SK-N-SH treated with all-trans-retinoic acid at 6 μM for 48 hours (cell line): ENCODE results near the gene TBC1D2B.

ENCODE experiments used
- ATAC-seq: fragments of 200-7000 bp; cut with Tn5 transposase; 3 replicates; pipeline ENCODE4 v1.9.1; 2020; ENCODE audit warnings: mild to moderate bottlenecking, moderate library complexity
- ARNTL ChIP-seq: fragments of 450-650 bp; formaldehyde crosslinking; IDR thresholded peaks from 2 replicates; pipeline ENCODE4 v1.5.0; 2020; ENCODE audit warnings: low read depth, mild to moderate bottlenecking, moderate library complexity, borderline replicate concordance
- BACH2 ChIP-seq: fragments of 250-450 bp; sonication (Bioruptor Pico); IDR thresholded peaks from 2 replicates; pipeline ENCODE4 v1.9.0; 2021; ENCODE audit warnings: mild to moderate bottlenecking, borderline replicate concordance
- CSDC2 ChIP-seq: fragments of 250-450 bp; sonication (Bioruptor Pico); IDR thresholded peaks from 2 replicates; pipeline ENCODE4 v1.5.0; 2020; ENCODE audit warnings: mild to moderate bottlenecking, moderate library complexity
- ESRRG ChIP-seq: fragments of 250-450 bp; sonication (Bioruptor Pico); IDR thresholded peaks from 2 replicates; pipeline ENCODE4 v1.6.1; 2021; ENCODE audit warnings: mild to moderate bottlenecking
- GLIS3 ChIP-seq: fragments of 250-450 bp; sonication (Bioruptor Pico); IDR thresholded peaks from 2 replicates; pipeline ENCODE4 v1.5.0; 2020; ENCODE audit warnings: mild to moderate bottlenecking, moderate library complexity
- ISL1 ChIP-seq: fragments of 250-450 bp; sonication (Bioruptor Pico); IDR thresholded peaks from 2 replicates; pipeline ENCODE4 v2.1.2; 2022; ENCODE audit warnings: mild to moderate bottlenecking, moderate library complexity
- OSR1 ChIP-seq: fragments of 250-450 bp; sonication (Bioruptor Pico); IDR thresholded peaks from 2 replicates; pipeline ENCODE4 v1.8.0; 2022; ENCODE audit warnings: moderate library complexity, mild to moderate bottlenecking, inconsistent platforms
- PPARA ChIP-seq: fragments of 250-450 bp; sonication (Bioruptor Pico); IDR thresholded peaks from 2 replicates; pipeline ENCODE4 v1.5.0; 2020; ENCODE audit warnings: mild to moderate bottlenecking, borderline replicate concordance
- RARB ChIP-seq: fragments of 250-450 bp; sonication (Bioruptor Pico); IDR thresholded peaks from 2 replicates; pipeline ENCODE4 v1.8.0; 2021; ENCODE audit warnings: mild to moderate bottlenecking, moderate library complexity
- SNAI2 ChIP-seq: fragments of 250-450 bp; sonication (Bioruptor Pico); IDR thresholded peaks from 2 replicates; pipeline ENCODE4 v1.5.0; 2020; ENCODE audit warnings: mild to moderate bottlenecking, moderate library complexity
- TCF4 ChIP-seq: fragments of 250-450 bp; sonication (Bioruptor Pico); IDR thresholded peaks from 2 replicates; pipeline ENCODE4 v1.8.0; 2021; ENCODE audit warnings: mild to moderate bottlenecking, moderate library complexity, borderline replicate concordance
- TOX ChIP-seq: fragments of 250-450 bp; sonication (Bioruptor Pico); IDR thresholded peaks from 2 replicates; pipeline ENCODE4 v1.8.0; 2021; ENCODE audit warnings: mild to moderate bottlenecking, moderate library complexity, borderline replicate concordance
- ZC3H10 ChIP-seq: fragments of 250-450 bp; sonication (Bioruptor Pico); IDR thresholded peaks from 2 replicates; pipeline ENCODE4 v1.5.1; 2021; ENCODE audit warnings: mild to moderate bottlenecking, moderate library complexity
- ZFP3 ChIP-seq: fragments of 250-450 bp; sonication (Bioruptor Pico); IDR thresholded peaks from 2 replicates; pipeline ENCODE4 v1.5.0; 2020; ENCODE audit warnings: mild to moderate bottlenecking, moderate library complexity
- ZFP30 ChIP-seq: fragments of 450-650 bp; formaldehyde crosslinking; IDR thresholded peaks from 2 replicates; pipeline ENCODE4 v1.5.0; 2022; ENCODE audit warnings: mild to moderate bottlenecking, moderate library complexity
- ZNF565 ChIP-seq: fragments of 450-650 bp; formaldehyde crosslinking; conservative IDR thresholded peaks from 2 replicates; pipeline ENCODE4 v1.5.0; 2020; ENCODE audit warnings: low read depth, mild to moderate bottlenecking, moderate library complexity
- ZNF70 ChIP-seq: fragments of 450-650 bp; formaldehyde crosslinking; IDR thresholded peaks from 2 replicates; pipeline ENCODE4 v1.5.0; 2020; ENCODE audit warnings: mild to moderate bottlenecking, moderate library complexity
- ZNF8 ChIP-seq: fragments of 450-650 bp; formaldehyde crosslinking; IDR thresholded peaks from 2 replicates; pipeline ENCODE4 v1.5.0; 2020; ENCODE audit warnings: mild to moderate bottlenecking, moderate library complexity
- TF ChIP-seq, protein P1 (sequence below): fragments of 250-450 bp; sonication (Bioruptor Pico); IDR thresholded peaks from 2 replicates; pipeline ENCODE4 v1.5.0; 2020; ENCODE audit warnings: mild to moderate bottlenecking, moderate library complexity
- TF ChIP-seq, protein P2 (sequence below): fragments of 250-450 bp; sonication (Bioruptor Pico); IDR thresholded peaks from 2 replicates; pipeline ENCODE4 v1.5.1; 2020; ENCODE audit warnings: low read depth, mild to moderate bottlenecking, moderate library complexity
- TF ChIP-seq, protein P3 (sequence below): fragments of 250-450 bp; sonication (Bioruptor Pico); IDR thresholded peaks from 2 replicates; pipeline ENCODE4 v1.8.0; 2021; ENCODE audit warnings: low read depth, mild to moderate bottlenecking, moderate library complexity, borderline replicate concordance
- TF ChIP-seq, protein P4 (sequence below): fragments of 250-450 bp; sonication (Bioruptor Pico); IDR thresholded peaks from 2 replicates; pipeline ENCODE4 v1.5.1; 2021; ENCODE audit warnings: mild to moderate bottlenecking, moderate library complexity

The TBC1D2B gene

DNA sequence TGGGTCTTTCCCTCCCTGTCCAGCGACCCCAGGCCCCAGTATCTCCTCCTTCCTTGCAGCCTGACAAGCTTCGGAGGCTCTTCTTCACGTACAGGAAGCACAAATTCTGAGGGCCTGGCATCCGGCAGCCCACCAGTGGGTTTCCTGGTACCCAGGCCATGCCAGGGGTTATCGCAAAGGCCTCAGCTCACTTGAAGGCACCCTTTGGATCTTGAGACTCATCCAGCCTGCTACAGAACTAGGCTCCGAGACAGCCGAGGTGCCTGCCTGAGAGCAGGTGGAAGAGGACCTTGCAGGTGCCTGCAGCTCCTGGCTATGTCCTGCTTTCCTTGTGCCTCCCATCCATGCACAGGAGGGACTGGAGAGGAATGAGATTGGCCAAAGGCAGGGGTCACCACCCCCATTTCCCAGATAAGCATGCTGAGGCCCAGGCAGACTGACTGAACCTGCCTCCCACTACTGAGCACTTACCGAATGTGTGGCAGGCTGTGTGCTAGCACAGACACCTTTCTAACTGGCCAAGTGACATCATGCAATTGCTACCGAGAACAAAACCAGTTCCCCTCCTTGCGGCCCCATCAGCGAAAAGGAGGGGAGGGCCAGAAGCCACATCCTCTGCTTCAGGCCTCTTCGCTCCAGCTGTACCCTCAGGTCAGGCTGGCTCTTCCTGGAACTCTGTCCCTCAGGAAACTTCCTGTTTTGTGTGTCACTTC, 26.1 kb upstream of the TBC1D2B start:
- no peak for ATAC-seq
- TF ChIP-seq ZNF565 (CRISPR knock-in tag): no peak
- TF ChIP-seq ESRRG (CRISPR knock-in tag): no peak
- TF ChIP-seq, protein P1, sequence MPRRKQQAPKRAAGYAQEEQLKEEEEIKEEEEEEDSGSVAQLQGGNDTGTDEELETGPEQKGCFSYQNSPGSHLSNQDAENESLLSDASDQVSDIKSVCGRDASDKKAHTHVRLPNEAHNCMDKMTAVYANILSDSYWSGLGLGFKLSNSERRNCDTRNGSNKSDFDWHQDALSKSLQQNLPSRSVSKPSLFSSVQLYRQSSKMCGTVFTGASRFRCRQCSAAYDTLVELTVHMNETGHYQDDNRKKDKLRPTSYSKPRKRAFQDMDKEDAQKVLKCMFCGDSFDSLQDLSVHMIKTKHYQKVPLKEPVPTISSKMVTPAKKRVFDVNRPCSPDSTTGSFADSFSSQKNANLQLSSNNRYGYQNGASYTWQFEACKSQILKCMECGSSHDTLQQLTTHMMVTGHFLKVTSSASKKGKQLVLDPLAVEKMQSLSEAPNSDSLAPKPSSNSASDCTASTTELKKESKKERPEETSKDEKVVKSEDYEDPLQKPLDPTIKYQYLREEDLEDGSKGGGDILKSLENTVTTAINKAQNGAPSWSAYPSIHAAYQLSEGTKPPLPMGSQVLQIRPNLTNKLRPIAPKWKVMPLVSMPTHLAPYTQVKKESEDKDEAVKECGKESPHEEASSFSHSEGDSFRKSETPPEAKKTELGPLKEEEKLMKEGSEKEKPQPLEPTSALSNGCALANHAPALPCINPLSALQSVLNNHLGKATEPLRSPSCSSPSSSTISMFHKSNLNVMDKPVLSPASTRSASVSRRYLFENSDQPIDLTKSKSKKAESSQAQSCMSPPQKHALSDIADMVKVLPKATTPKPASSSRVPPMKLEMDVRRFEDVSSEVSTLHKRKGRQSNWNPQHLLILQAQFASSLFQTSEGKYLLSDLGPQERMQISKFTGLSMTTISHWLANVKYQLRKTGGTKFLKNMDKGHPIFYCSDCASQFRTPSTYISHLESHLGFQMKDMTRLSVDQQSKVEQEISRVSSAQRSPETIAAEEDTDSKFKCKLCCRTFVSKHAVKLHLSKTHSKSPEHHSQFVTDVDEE: no peak
- no peak for TF ChIP-seq ZFP30 (CRISPR knock-in tag)
- TF ChIP-seq OSR1 (CRISPR knock-in tag): no peak
- no peak for TF ChIP-seq TCF4 (CRISPR knock-in tag)
- no peak for TF ChIP-seq GLIS3 (CRISPR knock-in tag)
- TF ChIP-seq TOX (CRISPR knock-in tag): no peak
- no peak for TF ChIP-seq SNAI2 (CRISPR knock-in tag)
- TF ChIP-seq, protein P2, sequence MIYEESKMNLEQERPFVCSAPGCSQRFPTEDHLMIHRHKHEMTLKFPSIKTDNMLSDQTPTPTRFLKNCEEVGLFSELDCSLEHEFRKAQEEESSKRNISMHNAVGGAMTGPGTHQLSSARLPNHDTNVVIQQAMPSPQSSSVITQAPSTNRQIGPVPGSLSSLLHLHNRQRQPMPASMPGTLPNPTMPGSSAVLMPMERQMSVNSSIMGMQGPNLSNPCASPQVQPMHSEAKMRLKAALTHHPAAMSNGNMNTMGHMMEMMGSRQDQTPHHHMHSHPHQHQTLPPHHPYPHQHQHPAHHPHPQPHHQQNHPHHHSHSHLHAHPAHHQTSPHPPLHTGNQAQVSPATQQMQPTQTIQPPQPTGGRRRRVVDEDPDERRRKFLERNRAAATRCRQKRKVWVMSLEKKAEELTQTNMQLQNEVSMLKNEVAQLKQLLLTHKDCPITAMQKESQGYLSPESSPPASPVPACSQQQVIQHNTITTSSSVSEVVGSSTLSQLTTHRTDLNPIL (CRISPR knock-in tag): no peak
- TF ChIP-seq ZNF8 (CRISPR knock-in tag): no peak
- TF ChIP-seq PPARA (CRISPR knock-in tag): no peak
- TF ChIP-seq, protein P3, sequence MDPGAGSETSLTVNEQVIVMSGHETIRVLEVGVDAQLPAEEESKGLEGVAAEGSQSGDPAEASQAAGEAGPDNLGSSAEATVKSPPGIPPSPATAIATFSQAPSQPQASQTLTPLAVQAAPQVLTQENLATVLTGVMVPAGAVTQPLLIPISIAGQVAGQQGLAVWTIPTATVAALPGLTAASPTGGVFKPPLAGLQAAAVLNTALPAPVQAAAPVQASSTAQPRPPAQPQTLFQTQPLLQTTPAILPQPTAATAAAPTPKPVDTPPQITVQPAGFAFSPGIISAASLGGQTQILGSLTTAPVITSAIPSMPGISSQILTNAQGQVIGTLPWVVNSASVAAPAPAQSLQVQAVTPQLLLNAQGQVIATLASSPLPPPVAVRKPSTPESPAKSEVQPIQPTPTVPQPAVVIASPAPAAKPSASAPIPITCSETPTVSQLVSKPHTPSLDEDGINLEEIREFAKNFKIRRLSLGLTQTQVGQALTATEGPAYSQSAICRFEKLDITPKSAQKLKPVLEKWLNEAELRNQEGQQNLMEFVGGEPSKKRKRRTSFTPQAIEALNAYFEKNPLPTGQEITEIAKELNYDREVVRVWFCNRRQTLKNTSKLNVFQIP (CRISPR knock-in tag): no peak
- TF ChIP-seq RARB (CRISPR knock-in tag): no peak
- TF ChIP-seq ISL1 (CRISPR knock-in tag): no peak
- TF ChIP-seq BACH2 (CRISPR knock-in tag): no peak

DNA sequence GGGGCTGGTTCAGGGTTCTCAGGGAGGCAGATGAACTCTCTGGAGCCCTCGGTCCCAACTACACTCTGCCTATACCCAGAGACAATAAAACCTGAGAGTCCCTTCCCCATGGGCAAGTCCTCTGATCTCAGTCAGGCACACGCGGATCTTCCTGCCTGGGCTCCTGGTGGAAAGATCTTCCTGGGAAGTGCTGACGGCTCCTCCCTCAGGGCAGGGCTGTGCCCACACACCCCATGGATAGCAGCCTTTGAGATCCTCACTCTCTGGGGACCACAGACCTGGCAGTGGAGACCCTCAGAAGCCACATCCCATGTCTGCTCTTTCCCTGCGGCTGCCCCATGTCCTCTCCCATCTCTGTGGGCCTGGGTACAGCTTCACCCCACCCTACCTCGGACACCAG, 25.2 kb upstream of the TBC1D2B start:
- TF ChIP-seq SNAI2 (CRISPR knock-in tag): no peak
- TF ChIP-seq PPARA (CRISPR knock-in tag): no peak
- TF ChIP-seq BACH2 (CRISPR knock-in tag): no peak
- TF ChIP-seq GLIS3 (CRISPR knock-in tag): no peak
- no peak for TF ChIP-seq ZC3H10 (CRISPR knock-in tag)
- TF ChIP-seq TOX (CRISPR knock-in tag): no peak
- no peak for TF ChIP-seq OSR1 (CRISPR knock-in tag)
- no peak for TF ChIP-seq ESRRG (CRISPR knock-in tag)
- TF ChIP-seq RARB (CRISPR knock-in tag): no peak
- no peak for TF ChIP-seq ZNF70 (CRISPR knock-in tag)
- no peak; the same call in 2 of the 3 replicates for ATAC-seq

DNA sequence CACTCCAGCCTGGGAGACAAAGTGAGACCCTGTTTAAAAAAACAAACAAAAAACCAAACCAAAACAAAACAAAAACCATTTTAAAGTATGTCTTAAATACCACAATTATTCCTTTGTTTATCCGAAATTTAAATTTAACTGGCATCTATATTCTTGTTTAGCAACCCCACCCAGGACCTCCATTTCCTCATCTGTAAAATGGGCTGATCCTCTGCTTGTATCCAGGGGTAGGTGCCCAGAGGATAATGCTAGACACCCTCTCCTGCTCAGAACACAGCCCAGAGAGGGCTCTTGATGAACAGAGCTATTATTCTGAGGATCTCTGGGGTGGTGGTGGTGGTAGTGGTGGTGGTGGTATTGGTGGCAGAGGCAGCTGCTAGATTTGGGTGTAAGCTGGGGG, 24.7 kb upstream of the TBC1D2B start:
- ATAC-seq: no peak

More for the DNA sequence above, 24.7 kb upstream of the TBC1D2B start:
- no peak for TF ChIP-seq ISL1 (CRISPR knock-in tag)
- TF ChIP-seq ZC3H10 (CRISPR knock-in tag): no peak
- no peak for TF ChIP-seq TOX (CRISPR knock-in tag)
- no peak for TF ChIP-seq GLIS3 (CRISPR knock-in tag)
- no peak for TF ChIP-seq SNAI2 (CRISPR knock-in tag)
- TF ChIP-seq CSDC2: no peak
- TF ChIP-seq OSR1 (CRISPR knock-in tag): no peak
- no peak for TF ChIP-seq ZFP30 (CRISPR knock-in tag)
- no peak for TF ChIP-seq ZNF8 (CRISPR knock-in tag)
- TF ChIP-seq ESRRG (CRISPR knock-in tag): no peak
- TF ChIP-seq, protein P4, sequence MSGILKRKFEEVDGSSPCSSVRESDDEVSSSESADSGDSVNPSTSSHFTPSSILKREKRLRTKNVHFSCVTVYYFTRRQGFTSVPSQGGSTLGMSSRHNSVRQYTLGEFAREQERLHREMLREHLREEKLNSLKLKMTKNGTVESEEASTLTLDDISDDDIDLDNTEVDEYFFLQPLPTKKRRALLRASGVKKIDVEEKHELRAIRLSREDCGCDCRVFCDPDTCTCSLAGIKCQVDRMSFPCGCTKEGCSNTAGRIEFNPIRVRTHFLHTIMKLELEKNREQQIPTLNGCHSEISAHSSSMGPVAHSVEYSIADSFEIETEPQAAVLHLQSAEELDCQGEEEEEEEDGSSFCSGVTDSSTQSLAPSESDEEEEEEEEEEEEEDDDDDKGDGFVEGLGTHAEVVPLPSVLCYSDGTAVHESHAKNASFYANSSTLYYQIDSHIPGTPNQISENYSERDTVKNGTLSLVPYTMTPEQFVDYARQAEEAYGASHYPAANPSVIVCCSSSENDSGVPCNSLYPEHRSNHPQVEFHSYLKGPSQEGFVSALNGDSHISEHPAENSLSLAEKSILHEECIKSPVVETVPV (CRISPR knock-in tag): no peak
- no peak for TF ChIP-seq ARNTL (CRISPR knock-in tag)
- TF ChIP-seq, protein P3 (CRISPR knock-in tag): no peak
- TF ChIP-seq RARB (CRISPR knock-in tag): no peak
- no peak for TF ChIP-seq ZFP3 (CRISPR knock-in tag)
- no peak for TF ChIP-seq PPARA (CRISPR knock-in tag)
- no peak for TF ChIP-seq BACH2 (CRISPR knock-in tag)
- no peak for TF ChIP-seq TCF4 (CRISPR knock-in tag)
